GM12801 (cell line): ENCODE data around the gene DIP2C.

Experiments used
- TF ChIP-seq, protein P1 (sequence below): IDR thresholded peaks from one replicate; pipeline ENCODE4 v1.5.1; 2011; ENCODE audit warnings: control low read depth; ENCODE audit not compliant: insufficient read length; ENCODE audit errors: extremely low read depth

Gene DIP2C

GRCh38 chr10:396107-396506 is 293.4 kb downstream of the DIP2C start:
- TF ChIP-seq, protein P1, sequence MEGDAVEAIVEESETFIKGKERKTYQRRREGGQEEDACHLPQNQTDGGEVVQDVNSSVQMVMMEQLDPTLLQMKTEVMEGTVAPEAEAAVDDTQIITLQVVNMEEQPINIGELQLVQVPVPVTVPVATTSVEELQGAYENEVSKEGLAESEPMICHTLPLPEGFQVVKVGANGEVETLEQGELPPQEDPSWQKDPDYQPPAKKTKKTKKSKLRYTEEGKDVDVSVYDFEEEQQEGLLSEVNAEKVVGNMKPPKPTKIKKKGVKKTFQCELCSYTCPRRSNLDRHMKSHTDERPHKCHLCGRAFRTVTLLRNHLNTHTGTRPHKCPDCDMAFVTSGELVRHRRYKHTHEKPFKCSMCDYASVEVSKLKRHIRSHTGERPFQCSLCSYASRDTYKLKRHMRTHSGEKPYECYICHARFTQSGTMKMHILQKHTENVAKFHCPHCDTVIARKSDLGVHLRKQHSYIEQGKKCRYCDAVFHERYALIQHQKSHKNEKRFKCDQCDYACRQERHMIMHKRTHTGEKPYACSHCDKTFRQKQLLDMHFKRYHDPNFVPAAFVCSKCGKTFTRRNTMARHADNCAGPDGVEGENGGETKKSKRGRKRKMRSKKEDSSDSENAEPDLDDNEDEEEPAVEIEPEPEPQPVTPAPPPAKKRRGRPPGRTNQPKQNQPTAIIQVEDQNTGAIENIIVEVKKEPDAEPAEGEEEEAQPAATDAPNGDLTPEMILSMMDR = no peak

DNA sequence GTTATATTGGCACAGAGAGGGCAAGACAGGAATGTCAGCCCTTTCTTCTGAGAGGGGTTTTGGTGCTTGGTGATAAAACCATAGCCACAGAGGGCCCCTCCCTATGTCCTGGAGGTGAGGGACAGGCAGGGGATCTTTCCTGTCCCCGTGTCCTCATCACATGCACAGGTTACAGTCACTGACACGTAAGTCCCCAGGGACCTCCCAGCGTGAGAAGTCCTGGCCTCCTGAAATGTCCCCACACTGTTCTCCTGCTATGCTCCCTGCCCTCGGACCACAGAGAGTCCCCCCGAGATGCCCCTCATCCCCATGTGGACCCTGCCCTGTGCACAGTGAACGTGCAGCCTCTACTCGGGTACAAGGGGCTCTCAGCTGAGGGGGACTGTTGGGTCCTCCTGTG is 293.8 kb downstream of the DIP2C start:
- TF ChIP-seq, protein P1 = no peak

- TF ChIP-seq, protein P1 = no peak
These were observed 295.6 kb downstream of the DIP2C start for GRCh38 chr10:393787-394438.

DNA sequence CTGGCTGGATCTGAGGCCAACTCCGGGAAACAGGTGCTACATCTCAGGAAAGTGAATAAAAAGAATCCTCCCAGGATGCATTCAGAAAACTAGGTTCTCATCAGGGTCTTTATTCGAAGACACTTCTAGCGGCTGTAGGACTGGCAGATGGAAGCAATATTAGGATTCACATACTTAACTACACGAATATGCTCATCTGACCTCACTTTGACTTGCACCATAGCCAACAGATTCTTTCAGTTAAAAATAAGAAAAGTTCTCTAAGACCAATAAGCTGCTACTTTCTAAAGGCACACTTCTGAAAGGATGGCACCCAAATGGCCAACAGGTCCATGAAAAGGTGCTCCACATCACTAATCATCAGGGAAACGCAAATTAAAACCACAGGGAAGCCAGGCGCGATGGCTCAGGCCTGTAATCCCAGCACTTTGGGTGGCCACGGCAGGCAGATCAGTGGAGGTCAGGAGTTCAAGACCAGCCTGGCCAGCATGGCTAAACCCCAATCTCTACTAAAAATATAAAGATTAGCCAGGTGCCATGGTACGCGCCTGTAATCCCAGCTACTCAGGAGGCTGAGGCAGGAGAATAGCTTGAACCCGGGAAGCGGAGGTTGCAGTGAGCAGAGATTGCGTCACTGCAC is 296.2 kb downstream of the DIP2C start:
- TF ChIP-seq, protein P1 = no peak

GRCh38 chr10:392705-393037 is 296.8 kb downstream of the DIP2C start:
- TF ChIP-seq, protein P1 = no peak

- TF ChIP-seq, protein P1 = no peak
These were observed 297.4 kb downstream of the DIP2C start for GRCh38 chr10:391847-392704.

- TF ChIP-seq, protein P1 = no peak
These were observed 298.2 kb downstream of the DIP2C start for GRCh38 chr10:391305-391704.
